ENCODE data around the gene PPP1R13L.

Gene PPP1R13L

GRCh38 chr19:45364696-45365095 lies 40.2 kb downstream of the PPP1R13L start:
- no peak for DNase-seq

GRCh38 chr19:45363861-45364459 lies 40.9 kb downstream of the PPP1R13L start:
- no peak for DNase-seq

GRCh38 chr19:45362291-45362690 lies 42.6 kb downstream of the PPP1R13L start:
- DNase-seq: no peak

GRCh38 chr19:45361608-45362007 lies 43.3 kb downstream of the PPP1R13L start:
- no peak for DNase-seq

- no peak for DNase-seq
Measured at GRCh38 chr19:45358213-45358792, 46.6 kb downstream of the PPP1R13L start.

- no peak for DNase-seq
Measured at GRCh38 chr19:45357445-45357783, 47.5 kb downstream of the PPP1R13L start.

GRCh38 chr19:45356760-45357444 lies 48.0 kb downstream of the PPP1R13L start:
- no peak for DNase-seq

GRCh38 chr19:45355910-45356309 lies 49.0 kb downstream of the PPP1R13L start:
- DNase-seq: no peak

- no peak for DNase-seq
Measured at GRCh38 chr19:45355402-45355801, 49.5 kb downstream of the PPP1R13L start.

GRCh38 chr19:45354241-45354842 lies 50.5 kb downstream of the PPP1R13L start:
- DNase-seq: no peak

GRCh38 chr19:45352914-45353796 lies 51.7 kb downstream of the PPP1R13L start:
- no peak for DNase-seq

- no peak for DNase-seq
Measured at GRCh38 chr19:45352471-45352870, 52.4 kb downstream of the PPP1R13L start.

- DNase-seq: no peak
Measured at GRCh38 chr19:45352062-45352461, 52.8 kb downstream of the PPP1R13L start.

GRCh38 chr19:45351401-45351952 lies 53.4 kb downstream of the PPP1R13L start:
- DNase-seq: no peak

- no peak for DNase-seq
Measured at GRCh38 chr19:45350477-45351058, 54.3 kb downstream of the PPP1R13L start.

GRCh38 chr19:45349430-45349941 lies 55.4 kb downstream of the PPP1R13L start:
- no peak for DNase-seq

GRCh38 chr19:45349126-45349415 lies 55.8 kb downstream of the PPP1R13L start:
- no peak for DNase-seq

GRCh38 chr19:45348367-45349125 lies 56.3 kb downstream of the PPP1R13L start:
- no peak for DNase-seq

- no peak for DNase-seq
Measured at GRCh38 chr19:45347570-45348366, 57.1 kb downstream of the PPP1R13L start.

- no peak for DNase-seq
Measured at GRCh38 chr19:45346449-45346848, 58.4 kb downstream of the PPP1R13L start.

- no peak for DNase-seq
Measured at GRCh38 chr19:45345506-45345860, 59.4 kb downstream of the PPP1R13L start.
